ENCODE measurements around the gene RANGRF. TPM values are rescaled to one million over a fixed set of nuclear protein-coding genes. Genes with fewer than 3 reads are reported as not detected.

Gene RANGRF
- total and polyA plus RNA-seq, 9 of the 15 experiments (the other 6 are each of a cell fraction or from before 2014, with no cell fraction given): 7.6 to 60.0 (median 16.0) TPM

DNA sequence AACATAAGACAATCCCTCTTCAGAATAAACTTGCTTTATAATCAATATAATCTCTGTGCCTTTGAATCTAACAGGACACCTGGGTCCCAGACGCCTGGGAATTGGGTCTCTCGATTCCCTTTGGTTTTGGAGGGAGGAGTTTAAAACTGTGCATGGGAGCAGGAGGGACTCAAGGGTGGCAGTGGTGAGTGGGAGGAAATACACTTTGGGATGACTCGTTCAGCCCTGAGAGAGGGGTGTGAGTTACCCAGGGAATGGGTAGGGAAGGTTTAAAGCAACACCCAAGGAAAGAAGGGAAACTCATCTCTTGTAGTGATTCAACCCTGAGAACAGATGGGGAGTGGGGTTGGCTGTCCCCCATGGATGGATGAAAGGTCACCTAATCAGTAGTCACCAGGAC, 1.6 kb downstream of the RANGRF start:
- Histone ChIP-seq H3K9me3 (replicated peaks; ENCODE audit: control insufficient read depth, insufficient read depth, low read depth, low read length) (no peaks in the 10 kb centered on the region), H3K27ac (ENCODE audit: extremely low read depth, low read depth, low read length) (no peak overlapping the region), H3K36me3 (ENCODE audit: control insufficient read depth, insufficient read depth, low read length) (0 out of 3 replicates have a peak, but pooled peaks cover 2% of the 10 kb centered on the region), H3K4me2 (ENCODE audit: insufficient read depth, low read length) (no peak overlapping the region), H4K20me1 (replicated peaks; ENCODE audit: control insufficient read depth, insufficient read depth, low read length) (no peaks in the 10 kb centered on the region), H3K4me3 (no peak overlapping the region), H3K4me1 (replicated peaks in 1 of 2; ENCODE audit: control insufficient read depth in 2 of 2, insufficient read depth in 2 of 2, low read length in 2 of 2) (peaks cover 11 to 48% of the 10 kb centered on the region in 2 experiments; a peak in 4 of 5 replicates), H3K9me1 (ENCODE audit: control insufficient read depth, insufficient read depth, low read length) (no peaks in the 10 kb centered on the region), H3K9ac (ENCODE audit: insufficient read depth in 1 of 2, low read depth in 2 of 2, low read length in 2 of 2) (peak overlapping the region in 1 of 2 experiments; percentile 31; a peak in 1 of 4 replicates), H3K79me2 (ENCODE audit: control insufficient read depth, insufficient read depth, low read length) (no peaks in the 10 kb centered on the region), H2AFZ (ENCODE audit: low read depth, low read length) (no peak overlapping the region), H3K27me3 (ENCODE audit: control insufficient read depth in 2 of 2, insufficient read depth in 2 of 2, low read length in 2 of 2) (no peaks in the 10 kb centered on the region)
- no peak for FAIRE-seq
- intact Hi-C loops (cut with micrococcal nuclease): no loop called here
- no peak for TF ChIP-seq PRPF4 (IDR thresholded peaks at IDR 0.05; ENCODE audit: insufficient read depth, low read depth, low read length, poor library complexity, severe bottlenecking)
- TF ChIP-seq E2F3 (CRISPR knock-in tag; IDR thresholded peaks at IDR 0.05): no peak
- TF ChIP-seq, protein P1, sequence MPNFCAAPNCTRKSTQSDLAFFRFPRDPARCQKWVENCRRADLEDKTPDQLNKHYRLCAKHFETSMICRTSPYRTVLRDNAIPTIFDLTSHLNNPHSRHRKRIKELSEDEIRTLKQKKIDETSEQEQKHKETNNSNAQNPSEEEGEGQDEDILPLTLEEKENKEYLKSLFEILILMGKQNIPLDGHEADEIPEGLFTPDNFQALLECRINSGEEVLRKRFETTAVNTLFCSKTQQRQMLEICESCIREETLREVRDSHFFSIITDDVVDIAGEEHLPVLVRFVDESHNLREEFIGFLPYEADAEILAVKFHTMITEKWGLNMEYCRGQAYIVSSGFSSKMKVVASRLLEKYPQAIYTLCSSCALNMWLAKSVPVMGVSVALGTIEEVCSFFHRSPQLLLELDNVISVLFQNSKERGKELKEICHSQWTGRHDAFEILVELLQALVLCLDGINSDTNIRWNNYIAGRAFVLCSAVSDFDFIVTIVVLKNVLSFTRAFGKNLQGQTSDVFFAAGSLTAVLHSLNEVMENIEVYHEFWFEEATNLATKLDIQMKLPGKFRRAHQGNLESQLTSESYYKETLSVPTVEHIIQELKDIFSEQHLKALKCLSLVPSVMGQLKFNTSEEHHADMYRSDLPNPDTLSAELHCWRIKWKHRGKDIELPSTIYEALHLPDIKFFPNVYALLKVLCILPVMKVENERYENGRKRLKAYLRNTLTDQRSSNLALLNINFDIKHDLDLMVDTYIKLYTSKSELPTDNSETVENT (CRISPR knock-in tag; IDR thresholded peaks at IDR 0.05): no peak
- no peak for TF ChIP-seq PHF8 (IDR thresholded peaks at IDR 0.05; ENCODE audit: borderline replicate concordance, low read length)
- TF ChIP-seq, protein P2, sequence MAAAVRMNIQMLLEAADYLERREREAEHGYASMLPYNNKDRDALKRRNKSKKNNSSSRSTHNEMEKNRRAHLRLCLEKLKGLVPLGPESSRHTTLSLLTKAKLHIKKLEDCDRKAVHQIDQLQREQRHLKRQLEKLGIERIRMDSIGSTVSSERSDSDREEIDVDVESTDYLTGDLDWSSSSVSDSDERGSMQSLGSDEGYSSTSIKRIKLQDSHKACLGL (CRISPR knock-in tag; IDR thresholded peaks at IDR 0.05; ENCODE audit: borderline replicate concordance, poor library complexity, severe bottlenecking): no peak
- TF ChIP-seq MBD2 (IDR thresholded peaks at IDR 0.05; ENCODE audit: borderline replicate concordance, low read depth): no peak
- TF ChIP-seq CBX8 (IDR thresholded peaks at IDR 0.05; ENCODE audit: borderline replicate concordance, extremely low read depth, low read depth, low read length, poor library complexity, severe bottlenecking): no peak
- no peak for TF ChIP-seq CBX3 (IDR thresholded peaks at IDR 0.05; ENCODE audit: borderline replicate concordance in 1 of 2, low read length in 2 of 2)
- TF ChIP-seq ARHGAP35 (IDR thresholded peaks at IDR 0.05; ENCODE audit: partially characterized antibody): no peak
- no peak for TF ChIP-seq ZBED1 (IDR thresholded peaks at IDR 0.05)
- no peak for TF ChIP-seq ZNF589 (CRISPR knock-in tag; IDR thresholded peaks at IDR 0.05; ENCODE audit: low read depth)
- no peak for TF ChIP-seq ZC3H4 (CRISPR knock-in tag; IDR thresholded peaks at IDR 0.05; ENCODE audit: borderline replicate concordance)
- no peak for TF ChIP-seq ZNF224 (CRISPR knock-in tag; IDR thresholded peaks at IDR 0.05)
- TF ChIP-seq PHB (CRISPR knock-in tag; IDR thresholded peaks at IDR 0.05): no peak
- TF ChIP-seq HOXB6 (CRISPR knock-in tag; IDR thresholded peaks at IDR 0.05; ENCODE audit: borderline replicate concordance): no peak
- TF ChIP-seq, protein P3, sequence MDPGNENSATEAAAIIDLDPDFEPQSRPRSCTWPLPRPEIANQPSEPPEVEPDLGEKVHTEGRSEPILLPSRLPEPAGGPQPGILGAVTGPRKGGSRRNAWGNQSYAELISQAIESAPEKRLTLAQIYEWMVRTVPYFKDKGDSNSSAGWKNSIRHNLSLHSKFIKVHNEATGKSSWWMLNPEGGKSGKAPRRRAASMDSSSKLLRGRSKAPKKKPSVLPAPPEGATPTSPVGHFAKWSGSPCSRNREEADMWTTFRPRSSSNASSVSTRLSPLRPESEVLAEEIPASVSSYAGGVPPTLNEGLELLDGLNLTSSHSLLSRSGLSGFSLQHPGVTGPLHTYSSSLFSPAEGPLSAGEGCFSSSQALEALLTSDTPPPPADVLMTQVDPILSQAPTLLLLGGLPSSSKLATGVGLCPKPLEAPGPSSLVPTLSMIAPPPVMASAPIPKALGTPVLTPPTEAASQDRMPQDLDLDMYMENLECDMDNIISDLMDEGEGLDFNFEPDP (CRISPR knock-in tag; IDR thresholded peaks at IDR 0.05): no peak
- no TSS peak for BruUV-seq (replicated peaks)
- no peak for ATAC-seq
- 15% methylated on average over 3 of the region's 3 CpGs for WGBS (ENCODE audit: insufficient coverage, low coverage, missing lambda C conversion rate)
- in situ Hi-C loops (cut with MboI): no loop called here
- CTCF ChIA-PET (ENCODE audit: low intra/inter-chr PET ratio): no interaction called here
- POLR2A ChIA-PET: interaction anchor here (0.6 to 0.8 kb wide), 2 partner anchors 13 to 40 kb away, joined by 3 to 4 read pairs; no protein-coding TSS in a partner anchor
- DNase-seq (ENCODE audit: extremely low read depth in 1 of 4, low spot score in 3 of 4): no peak

Measured in K562 (cell line).